H1 (cell line): ENCODE results near the gene ARL6IP6. TPM values are rescaled to one million over a fixed set of nuclear protein-coding genes. Genes with fewer than 3 reads are reported as not detected.

Experiments used
- NRF1 ChIP-seq: IDR thresholded peaks from 2 replicates; pipeline ENCODE4 v1.6.1; 2011; ENCODE audit warnings: mild to moderate bottlenecking, low read depth, low read length, improper control_type of control experiment
- SIRT6 ChIP-seq: IDR thresholded peaks from one replicate; pipeline ENCODE4 v1.7.1; 2012; ENCODE audit warnings: low read length, inconsistent platforms
- polyA plus RNA-seq, 7 experiments: library from polyadenylated mRNA; depleted of rRNA in 3 of 7; stranded (reverse) in 5 of 7; unstranded in 2 of 7; fragments of >200 nt in 5 of 7; fragments of 200-250 nt in 2 of 7; gene quantifications; 1 replicate in 5 of 7; 2 replicates in 1 of 7; 4 replicates in 1 of 7; pipeline versions ENCODE4 v1.2.1 to v1.2.3, GENCODE V29; 2011 to 2013; ENCODE audit warnings: missing spikeins in 2 of 7, mixed read lengths in 2 of 7
- total RNA-seq: library from RNA; stranded (reverse); fragmentation: NEBNext Ultra II Directional; extraction: Animal tissue kit (Norgen Biotek cat#: 25700); gene quantifications from 2 replicates; pipeline ENCODE4 v1.2.1, GENCODE V29; 2021

The ARL6IP6 gene
- total and polyA plus RNA-seq, 2 of the 8 experiments (the other 6 are each of a cell fraction or from before 2014, with no cell fraction given) = 47.3 to 92.9 TPM

DNA sequence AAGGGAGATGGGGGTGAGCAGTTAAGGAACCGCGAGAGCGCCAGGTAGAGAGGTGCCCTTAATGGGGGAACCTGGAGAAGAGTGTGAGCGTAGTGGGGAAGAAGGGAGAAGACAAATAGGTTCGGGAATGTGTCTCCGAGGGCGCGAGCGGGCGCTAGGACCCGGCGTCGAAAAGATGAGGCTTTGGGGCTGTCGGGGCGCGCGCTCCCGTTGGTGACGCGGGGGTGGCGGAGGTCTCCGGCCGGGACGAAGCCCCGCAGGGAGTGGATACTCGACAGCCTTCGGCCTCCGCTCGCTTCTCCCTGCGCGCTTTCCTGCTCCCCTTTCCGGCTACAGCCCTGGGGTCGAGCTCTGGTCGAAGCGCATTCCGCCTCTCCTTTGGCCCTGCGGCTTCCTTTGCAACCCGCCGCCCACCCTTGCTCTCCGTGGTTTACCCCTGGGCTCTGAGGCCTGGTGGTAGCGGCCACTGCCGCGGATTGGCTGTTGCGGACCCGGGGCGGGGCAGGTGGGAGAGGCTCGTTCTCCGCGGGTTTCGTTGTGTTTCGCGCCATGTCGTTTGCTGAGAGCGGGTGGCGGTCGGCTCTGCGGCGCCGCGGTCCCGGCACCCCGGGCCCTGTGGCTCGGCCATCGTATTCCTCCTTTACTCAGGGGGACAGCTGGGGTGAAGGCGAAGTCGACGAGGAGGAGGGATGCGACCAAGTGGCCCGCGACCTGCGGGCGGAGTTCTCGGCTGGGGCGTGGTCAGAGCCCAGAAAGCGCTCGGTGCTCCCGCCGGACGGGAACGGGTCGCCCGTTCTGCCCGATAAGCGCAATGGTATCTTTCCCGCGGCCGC, at the start of gene ARL6IP6 (continued):
- no peak for TF ChIP-seq SIRT6
- no peak for TF ChIP-seq NRF1
